ENCODE results near the gene ONECUT3.

Gene ONECUT3

GRCh38 chr19:1739960-1740629 is 13.2 kb upstream of the ONECUT3 start:
- DNase-seq (ENCODE audit: low read depth): no peak

- no peak for DNase-seq (ENCODE audit: low read depth)
Observed at GRCh38 chr19:1742989-1743696, 10.2 kb upstream of the ONECUT3 start.

- DNase-seq (ENCODE audit: low read depth): no peak
Observed at GRCh38 chr19:1744133-1744665, 9.1 kb upstream of the ONECUT3 start.

- DNase-seq (ENCODE audit: low read depth): no peak
Observed at GRCh38 chr19:1744822-1745563, 8.3 kb upstream of the ONECUT3 start.

- peak; percentile 6 for DNase-seq (ENCODE audit: low read depth)
Observed at GRCh38 chr19:1745589-1746031, 7.7 kb upstream of the ONECUT3 start.

- peak; percentile 41 for DNase-seq (ENCODE audit: low read depth)
Observed at GRCh38 chr19:1746401-1747284, 6.7 kb upstream of the ONECUT3 start.

- DNase-seq (ENCODE audit: low read depth): peak; percentile 87
Observed at GRCh38 chr19:1747285-1748114, 5.8 kb upstream of the ONECUT3 start.

GRCh38 chr19:1748115-1748872 is 5.0 kb upstream of the ONECUT3 start:
- no peak for DNase-seq (ENCODE audit: low read depth)

- no peak for DNase-seq (ENCODE audit: low read depth)
Observed at GRCh38 chr19:1748873-1749341, 4.4 kb upstream of the ONECUT3 start.

- DNase-seq (ENCODE audit: low read depth): no peak
Observed at GRCh38 chr19:1749373-1750342, 3.6 kb upstream of the ONECUT3 start.

- no peak for DNase-seq (ENCODE audit: low read depth)
Observed at GRCh38 chr19:1750343-1751021, 2.8 kb upstream of the ONECUT3 start.

GRCh38 chr19:1751367-1752008 is 1.8 kb upstream of the ONECUT3 start:
- DNase-seq (ENCODE audit: low read depth): no peak

GRCh38 chr19:1752009-1752756 is 1.1 kb upstream of the ONECUT3 start:
- DNase-seq (ENCODE audit: low read depth): no peak

- DNase-seq (ENCODE audit: low read depth): no peak
Observed at GRCh38 chr19:1754018-1754635, 821 bp downstream of the ONECUT3 start.

- DNase-seq (ENCODE audit: low read depth): no peak
Observed at GRCh38 chr19:1754636-1755466, 1.5 kb downstream of the ONECUT3 start.
